ACHN (cell line): Measurements from ENCODE around the gene PRKN.
A peak's percentile ranks its signal among the peaks of the same experiment; 100 is the strongest.

ENCODE experiments used
- DNase-seq: peaks from one replicate; pipeline ENCODE4 v3.0.0-alpha.2; 2015
- in situ Hi-C: cut with HindIII; loops from 2 replicates; pipeline ENCODE4 v1.10.0; 2017; ENCODE audit warnings: low sequenced_read_pairs, low pct_ligation_motif_present, low pct_unique_long_range_greater_than_20kb

PRKN gene

DNA sequence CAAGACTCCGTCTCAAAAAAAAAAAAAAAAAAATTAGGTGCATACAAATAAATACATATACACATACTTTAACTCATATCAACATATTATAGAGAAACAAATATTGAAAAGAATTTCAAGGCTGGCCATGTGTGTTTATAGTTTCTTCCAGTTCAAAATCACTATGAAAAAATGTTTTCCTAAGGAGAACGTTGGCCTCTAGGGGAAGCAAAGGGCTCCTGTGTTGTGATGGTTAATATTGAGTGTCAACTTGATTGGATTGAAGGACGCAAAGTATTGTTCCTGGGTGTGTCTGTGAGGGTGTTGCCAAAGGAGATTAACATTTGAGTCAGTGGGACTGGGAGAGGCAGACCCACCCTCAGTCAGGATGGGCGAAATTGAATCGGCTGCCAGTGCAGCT is 1271.7 kb downstream of the PRKN start:
- in situ Hi-C loops, result no loop called here
- DNase-seq, result no peak

DNA sequence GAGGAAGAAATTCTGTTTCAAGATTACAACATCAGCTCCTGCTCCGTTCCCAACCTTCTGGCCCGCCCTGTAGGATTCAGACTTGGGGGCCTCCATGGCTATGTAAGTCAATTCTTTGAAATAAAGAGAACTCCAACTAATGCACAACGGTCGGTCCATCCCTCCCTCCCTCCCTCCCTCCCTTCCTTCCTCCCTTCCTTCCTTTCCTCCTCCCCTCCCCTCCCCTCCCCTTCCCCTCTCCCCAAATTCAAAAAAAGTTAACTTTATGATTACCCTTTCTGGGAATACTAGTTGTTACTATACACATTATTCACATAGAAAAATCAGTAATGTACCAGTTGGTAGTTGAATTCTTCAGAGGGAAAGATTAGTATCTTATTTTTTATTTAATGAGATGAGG is 1274.0 kb downstream of the PRKN start:
- DNase-seq, result no peak
- in situ Hi-C loops, result no loop called here

DNA sequence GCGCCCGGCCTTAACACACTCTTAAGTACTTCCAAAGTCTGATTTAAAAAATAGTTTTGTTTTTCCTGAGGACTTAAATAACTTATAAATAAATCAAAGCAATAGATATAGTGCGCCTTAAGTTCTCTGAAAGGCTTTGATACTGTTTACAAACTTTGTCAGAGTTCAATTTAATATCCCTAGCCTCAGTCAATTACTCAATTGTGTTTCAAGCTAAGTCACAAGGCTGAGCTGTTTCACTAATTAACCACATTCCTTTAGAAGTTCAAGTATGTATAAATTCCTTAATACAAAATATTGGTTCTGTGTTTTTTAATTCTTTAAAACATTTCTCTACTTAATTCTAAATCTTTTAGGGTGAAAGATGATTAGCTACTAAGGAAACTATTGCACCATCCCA is 1275.3 kb downstream of the PRKN start:
- in situ Hi-C loops, result no loop called here
- no peak for DNase-seq

DNA sequence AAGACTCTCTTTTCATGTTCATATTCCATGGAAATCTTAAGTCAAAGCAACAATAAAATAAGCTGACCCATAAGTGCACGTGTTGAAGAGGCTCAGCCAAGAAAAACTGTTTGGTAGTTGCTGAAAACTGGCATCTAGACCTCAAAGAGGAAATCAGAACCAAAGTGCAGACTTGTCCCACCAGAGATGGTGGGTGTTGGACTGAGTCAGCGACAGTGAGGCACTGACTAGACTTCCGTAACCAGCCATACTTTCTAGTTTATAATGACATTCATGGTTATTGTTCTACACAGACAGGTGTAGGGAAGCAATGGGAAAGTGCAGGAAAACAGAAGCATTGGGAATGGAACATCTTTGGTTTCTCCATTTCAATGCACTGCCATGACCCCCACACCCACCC is 1278.0 kb downstream of the PRKN start:
- no peak for DNase-seq
- in situ Hi-C loops, result no loop called here

DNA sequence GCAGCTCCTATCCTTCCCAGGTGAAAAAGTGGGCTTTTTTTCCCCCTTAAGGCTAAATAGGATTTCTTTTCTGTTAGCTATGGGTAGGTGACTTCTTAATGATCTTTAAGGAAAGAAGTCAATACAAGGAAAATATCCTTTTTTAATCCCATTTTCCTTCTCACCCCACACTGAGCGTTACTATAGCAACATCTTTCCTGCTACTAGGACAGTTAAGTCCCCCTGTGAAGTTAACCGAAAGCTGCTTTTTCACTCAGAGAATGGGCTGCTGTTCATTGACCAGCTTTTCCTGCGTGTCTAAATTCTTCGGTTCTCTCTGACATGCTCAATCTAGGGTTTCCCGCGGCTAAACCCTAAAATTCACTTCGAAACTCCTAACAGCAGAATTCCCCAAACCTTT is 1280.6 kb downstream of the PRKN start:
- in situ Hi-C loops, result no loop called here
- no peak for DNase-seq

DNA sequence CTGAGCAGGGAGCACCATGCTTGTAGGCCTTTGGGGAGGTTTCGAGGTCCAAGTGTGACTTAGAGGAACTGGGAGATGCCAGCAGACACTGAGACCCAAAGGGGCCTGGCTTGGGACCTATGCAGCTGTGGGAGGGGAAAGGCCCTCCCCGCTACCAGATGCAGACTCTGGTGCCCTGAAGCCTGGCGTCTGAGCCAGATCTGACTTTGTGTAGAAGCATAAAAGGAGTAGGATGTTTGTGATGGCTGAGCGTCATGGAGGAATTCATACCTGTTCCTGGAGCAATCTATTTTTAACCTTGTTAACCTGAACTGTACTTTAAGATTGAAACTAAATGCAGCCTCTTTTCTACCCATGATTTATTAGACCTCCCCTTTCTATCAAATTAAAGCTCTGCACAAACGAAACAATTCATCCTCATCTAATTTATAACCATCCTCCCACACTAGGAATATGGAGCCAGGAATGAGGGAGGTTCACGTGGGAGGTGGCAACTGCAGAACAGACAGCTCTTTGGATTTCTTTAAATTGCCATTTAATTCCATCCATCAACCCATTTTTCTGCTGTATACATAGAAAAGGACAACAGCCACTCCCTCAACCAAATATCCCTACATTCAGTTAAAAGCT is 1281.2 kb downstream of the PRKN start:
- DNase-seq, result no peak
- in situ Hi-C loops, result no loop called here

DNA sequence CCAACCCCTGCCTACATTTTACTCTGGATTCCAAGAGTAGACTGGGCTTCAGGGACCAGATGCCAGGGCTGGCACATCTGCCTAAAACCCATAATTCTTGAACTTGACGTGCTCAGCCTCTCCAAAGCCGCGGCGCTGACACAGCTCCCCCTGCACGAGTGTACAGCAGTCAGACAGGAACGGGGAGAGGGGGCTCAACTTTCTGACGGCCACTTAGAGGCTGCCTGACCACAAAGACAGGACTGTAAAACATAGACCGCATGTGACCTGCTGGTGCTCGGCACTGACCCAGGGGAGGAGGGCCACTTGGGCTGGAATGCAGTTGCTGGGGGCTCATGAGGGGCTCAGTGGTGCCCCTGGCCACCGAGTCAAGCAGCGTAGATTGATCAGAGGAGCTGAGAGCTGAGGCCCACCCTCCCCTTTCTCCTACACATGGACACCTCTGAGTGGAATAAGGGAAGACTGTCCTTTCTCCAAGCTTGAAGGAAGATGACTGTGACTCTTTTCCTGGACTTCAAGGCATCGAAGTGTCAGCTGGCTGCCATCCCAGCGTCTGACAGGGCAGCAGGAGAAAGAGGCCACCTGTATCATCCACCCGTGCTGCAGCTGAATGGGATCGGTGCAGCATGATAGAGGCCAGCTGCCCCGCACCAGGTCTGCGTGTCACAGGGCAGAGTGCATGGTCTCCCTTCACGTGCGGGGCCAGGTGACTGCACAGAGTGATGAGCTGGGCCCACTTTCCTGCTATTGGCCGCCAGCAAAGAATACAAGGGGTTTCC is 1282.4 kb downstream of the PRKN start:
- in situ Hi-C loops, result no loop called here
- DNase-seq, result no peak

DNA sequence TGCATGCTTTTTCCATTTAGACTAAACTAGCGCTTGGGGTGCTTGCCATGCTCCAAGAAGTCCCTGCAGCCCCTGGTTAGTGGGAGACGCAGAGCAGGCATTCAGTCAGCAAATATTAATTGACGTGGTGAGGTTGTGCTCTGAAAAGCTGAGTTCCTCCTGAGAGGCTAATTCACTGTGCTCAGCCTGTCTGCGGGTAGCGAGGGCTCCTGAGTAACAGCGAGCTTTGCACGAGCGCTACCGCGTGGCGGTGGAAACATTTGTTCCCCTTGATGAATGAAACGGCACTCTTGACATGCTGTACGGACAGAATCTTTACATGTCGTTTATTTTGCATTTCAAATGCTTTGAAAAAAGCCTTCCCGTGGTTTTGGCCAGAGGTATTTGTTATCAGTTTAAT is 1283.1 kb downstream of the PRKN start:
- in situ Hi-C loops, result no loop called here
- no peak for DNase-seq

DNA sequence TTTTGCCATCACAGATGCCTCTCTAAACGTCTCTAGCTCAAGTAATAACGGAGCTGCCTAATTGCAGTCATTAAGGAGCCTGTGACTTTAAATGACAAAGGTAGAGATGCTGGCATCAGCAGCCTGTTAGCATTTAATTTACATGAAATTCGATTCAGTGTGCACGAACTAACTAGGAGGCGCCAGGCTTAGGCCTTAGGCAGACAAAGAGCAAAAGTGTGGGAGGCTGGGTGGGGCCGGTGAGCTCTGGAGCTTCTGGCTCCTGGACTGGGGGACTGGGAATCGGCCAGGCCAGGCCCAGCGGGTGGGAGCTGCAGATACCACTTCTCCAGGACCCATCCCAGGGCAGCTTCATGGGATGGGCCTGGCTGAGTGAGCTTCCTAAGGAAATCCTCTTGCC is 1283.7 kb downstream of the PRKN start:
- no peak for DNase-seq
- in situ Hi-C loops, result no loop called here

DNA sequence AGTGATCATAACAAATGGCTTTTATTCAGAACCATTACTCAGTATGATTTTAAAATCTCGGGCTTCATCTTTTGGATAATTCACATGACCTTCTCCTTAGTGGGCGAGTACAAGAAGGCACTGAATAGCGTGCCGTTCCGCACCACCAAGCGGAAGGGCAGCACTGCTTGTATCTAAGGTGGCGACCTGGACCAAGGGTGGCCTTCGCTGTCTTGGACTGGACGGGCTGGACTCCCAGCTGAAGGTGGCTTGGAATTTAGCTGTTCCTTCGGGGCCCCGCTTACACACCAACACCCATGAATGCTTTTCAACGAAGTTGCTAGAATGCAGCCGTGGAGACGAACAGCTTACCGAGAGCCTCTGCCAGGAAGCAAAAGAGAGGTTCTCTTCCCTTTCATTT is 1285.1 kb downstream of the PRKN start:
- DNase-seq, result no peak
- in situ Hi-C loops, result no loop called here

DNA sequence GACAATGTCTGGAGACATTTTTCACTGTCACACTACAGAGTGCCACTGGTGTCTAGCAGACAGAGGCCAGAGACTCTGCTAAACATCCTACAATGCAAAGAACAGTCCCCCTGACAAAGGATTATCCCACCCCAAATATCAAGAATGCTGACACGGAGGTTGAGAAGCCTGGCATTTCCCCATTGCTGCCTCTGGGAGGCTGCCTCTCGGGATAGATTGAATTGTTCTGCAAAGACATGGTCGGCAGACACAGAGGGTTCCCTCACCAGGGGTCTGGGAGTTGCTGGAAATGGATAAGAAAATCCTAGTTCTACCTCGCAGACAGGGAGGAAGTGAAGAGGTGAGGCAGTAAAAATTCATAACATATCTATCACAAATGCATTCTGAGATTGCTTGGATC is 1287.3 kb downstream of the PRKN start:
- DNase-seq, result no peak
- in situ Hi-C loops, result no loop called here

DNA sequence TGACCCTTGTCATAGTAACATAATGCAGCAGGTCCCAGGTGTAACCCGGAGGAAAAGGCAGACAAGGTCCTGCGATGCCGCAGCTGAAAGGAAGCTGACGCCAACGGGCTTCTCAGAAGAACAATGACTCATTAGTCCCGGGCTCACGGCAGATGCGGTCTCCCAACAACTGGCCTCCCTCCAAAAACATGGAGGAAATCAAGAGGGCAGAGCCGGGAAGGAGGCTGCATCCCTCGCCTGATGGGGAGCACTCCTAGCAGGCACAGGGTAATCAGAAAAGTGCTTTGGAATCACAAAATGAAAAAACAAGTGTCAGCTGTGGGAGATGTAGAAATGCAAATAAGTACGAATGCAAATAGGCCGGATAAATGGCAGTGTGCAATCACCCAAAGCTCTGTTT is 1288.5 kb downstream of the PRKN start:
- in situ Hi-C loops, result no loop called here
- peak; percentile 91 for DNase-seq

DNA sequence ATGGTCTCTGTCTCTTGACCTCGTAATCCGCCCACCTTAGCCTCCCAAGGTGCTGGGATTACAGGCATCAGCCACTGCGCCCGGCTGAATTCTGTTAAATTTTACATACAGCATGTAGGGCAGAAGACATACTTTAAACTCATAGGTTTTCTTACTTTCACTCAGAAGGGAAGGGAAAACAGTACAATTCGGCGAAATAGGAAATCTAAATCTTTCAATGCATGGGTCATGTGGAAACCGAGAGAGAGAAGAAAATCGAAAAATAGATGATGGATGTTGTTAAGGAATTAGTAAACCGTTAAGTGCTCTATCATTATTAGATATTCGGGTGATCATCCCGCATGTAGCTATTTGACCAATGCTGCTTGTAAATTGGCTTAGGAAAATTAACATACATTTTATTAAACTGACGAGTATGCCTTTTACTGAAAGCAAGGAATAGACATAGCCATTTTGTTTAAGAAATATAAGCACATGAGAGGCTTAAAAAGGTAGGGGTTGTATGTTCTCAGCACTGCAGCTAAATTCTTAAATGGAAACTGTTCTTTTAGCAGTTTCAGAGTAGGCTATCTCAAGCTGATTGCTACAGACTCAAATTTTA is 1289.0 kb downstream of the PRKN start:
- no peak for DNase-seq

DNA sequence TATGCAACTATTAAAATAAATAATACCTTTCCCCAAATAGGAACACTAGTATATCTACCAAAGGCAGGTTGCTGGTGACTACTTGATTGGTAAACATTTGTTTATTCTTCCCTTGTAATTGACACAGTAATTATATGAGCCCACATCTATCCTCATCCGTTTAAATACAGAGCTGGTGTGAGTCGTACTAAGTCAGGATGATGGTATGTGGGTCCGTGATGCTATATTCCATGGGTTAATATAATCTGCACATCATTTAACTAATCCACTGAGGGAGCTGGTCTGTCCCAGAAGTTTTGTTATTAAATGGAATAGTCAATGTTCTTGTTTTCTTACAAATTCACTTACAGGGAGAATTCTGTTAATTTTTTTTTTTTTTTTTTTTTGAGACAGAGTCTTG is 1289.7 kb downstream of the PRKN start:
- in situ Hi-C loops, result no loop called here
- DNase-seq, result no peak

More for the DNA sequence above, 1289.0 kb downstream of the PRKN start:
- in situ Hi-C loops, result no loop called here

DNA sequence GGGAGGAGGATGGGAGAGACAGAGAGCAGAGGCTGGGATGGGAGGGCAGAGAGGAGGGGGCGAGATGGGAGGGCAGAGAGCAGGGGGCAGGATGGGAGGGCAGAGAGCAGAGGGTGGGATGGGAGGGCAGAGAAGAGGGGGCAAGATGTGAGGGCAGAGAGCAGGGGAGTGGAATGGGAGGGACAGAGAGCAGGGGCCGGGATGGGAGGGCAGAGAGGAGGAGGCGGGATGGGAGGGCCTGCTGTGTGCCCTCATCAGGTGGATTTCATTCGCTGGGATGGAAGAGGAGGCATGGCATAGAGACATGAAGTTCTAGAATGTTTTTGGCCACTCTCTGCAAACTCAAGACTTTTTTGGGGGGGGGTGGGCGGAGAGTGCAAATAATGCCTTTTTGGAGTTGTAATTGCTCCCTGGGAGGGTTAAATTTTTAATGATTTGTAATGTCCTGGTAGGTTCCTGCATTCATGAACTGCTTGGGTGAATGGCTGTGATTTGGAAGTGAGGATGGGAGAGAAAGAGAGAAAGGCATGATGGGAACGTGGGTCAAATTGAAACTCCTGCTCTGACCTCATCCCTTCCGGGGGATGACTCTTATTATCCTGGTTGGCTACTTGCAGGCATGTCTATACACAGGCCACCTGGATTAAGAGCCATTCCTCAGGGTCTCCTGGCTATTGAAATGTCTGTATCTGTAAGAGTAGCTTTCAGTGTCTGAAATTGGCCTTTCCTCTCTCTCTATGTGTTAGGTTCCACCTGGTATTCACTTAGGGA is 1291.3 kb downstream of the PRKN start:
- in situ Hi-C loops, result no loop called here
- peak; percentile 76 for DNase-seq

DNA sequence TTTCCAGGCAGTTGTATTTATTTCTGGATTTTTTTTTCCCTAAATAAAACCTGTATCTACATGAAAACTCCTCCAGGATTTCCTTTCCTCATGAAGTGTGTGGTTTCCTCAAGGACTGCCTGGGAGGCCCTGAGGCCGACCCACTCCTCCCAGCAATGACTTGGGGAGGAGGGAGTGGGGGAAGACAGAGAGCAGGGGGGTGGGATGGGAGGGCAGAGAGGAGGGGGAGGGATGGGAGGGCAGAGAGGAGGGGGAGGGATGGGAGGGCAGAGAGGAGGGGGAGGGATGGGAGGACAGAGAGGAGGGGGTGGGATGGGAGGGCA is 1291.9 kb downstream of the PRKN start:
- in situ Hi-C loops, result no loop called here
- peak; percentile 71 for DNase-seq

DNA sequence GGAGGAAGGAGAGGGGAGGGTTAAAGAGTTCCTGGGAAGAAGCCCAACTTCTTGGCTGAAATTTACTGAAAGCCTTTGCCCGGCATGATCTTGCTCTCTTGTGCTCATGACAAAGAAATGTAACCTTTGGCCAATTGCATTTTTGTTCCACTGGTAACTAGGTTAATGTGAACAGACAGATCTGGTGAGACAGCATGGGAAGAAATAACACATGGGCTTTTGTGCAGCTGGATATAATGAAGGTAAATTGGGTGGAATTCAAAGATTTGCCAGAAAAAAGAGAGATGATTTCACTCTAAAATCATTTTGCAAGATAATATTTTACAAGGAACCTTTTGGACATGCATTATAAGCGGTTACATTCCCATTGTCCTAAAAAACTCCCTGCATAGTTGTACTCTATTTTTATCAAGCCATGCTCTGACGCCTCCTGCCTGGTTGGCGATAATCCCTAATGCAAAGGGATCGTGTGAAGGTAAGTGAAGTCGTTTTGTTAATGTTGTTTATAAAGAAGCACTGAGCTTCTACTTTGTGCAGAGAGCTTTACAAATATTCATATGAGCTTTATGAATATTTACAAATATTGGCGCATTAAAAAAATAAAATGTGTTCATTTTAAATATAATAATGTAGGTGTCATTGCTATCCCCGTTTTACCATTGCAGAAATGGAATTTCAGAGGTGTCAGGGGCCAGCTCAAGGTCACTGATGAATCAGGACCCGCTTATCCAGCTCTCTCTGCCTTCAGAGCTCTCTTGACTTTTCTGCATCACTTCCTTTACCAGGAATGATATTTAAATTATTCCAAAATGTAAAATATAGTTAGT is 1292.4 kb downstream of the PRKN start:
- DNase-seq, result peak; percentile 96

DNA sequence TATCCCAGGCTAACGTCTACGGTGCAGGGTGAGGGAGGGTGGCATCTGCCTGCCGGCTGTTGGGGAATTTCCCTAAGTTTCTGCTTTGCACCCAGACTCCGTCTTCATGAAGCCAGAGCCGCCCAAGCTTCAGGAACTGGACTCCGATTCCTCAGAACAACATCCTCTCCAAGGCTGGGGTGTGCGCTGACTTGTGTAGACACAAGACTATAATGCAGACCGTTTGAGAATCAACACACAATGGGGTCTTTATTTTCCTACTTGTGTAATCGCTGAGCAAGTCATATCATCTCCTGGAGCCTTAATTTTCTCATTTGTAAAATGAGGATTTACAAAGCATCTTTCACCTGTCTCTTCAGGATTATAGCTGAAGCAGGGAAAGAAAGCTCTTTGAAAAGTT is 1293.2 kb downstream of the PRKN start:
- in situ Hi-C loops, result no loop called here
- peak; percentile 61 for DNase-seq

More for the DNA sequence above, 1292.4 kb downstream of the PRKN start:
- in situ Hi-C loops, result no loop called here

DNA sequence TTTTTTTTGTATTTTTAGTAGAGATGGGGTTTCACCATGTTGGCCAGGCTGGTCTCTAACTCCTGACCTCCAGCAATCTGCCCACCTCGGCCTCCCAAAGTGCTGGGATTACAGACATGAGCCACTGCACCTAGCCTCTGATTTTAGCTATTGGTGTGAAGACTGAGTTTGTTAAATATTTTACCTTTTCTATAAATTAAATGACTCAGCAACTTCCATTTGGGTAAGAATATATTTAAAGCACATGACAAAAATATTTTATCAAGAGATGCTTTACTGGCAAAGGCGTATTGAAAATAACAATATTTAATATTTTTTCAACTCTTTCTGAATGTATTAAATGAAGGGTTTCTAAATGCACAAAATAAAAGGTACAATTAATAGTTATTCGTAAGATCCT is 1295.0 kb downstream of the PRKN start:
- no peak for DNase-seq
- in situ Hi-C loops, result no loop called here
